Adipocyte (in vitro differentiated cells): ENCODE results near the gene CBLL2.
A peak's percentile ranks its signal among the peaks of the same experiment; 100 is the strongest.
"Not testable (repeated sequence)": the region's sequence is repeated elsewhere in the genome, so short reads cannot be mapped to it uniquely, and the experiment has no call there.

Experiments
- DNase-seq: peaks from one replicate; pipeline ENCODE4 v3.0.0-alpha.2; 2015; ENCODE audit warnings: low read depth
- H3K27me3 ChIP-seq: replicated peaks from 2 replicates; pipeline ENCODE4 v1.7.0; 2013; ENCODE audit warnings: mild to moderate bottlenecking, low read length, moderate library complexity; ENCODE audit not compliant: control insufficient read depth, insufficient read depth
- H3K36me3 ChIP-seq: 2 replicates; pipeline ENCODE4 v1.7.0; 2013; ENCODE audit warnings: low read length, mild to moderate bottlenecking, moderate library complexity; ENCODE audit not compliant: control insufficient read depth, insufficient read depth, severe bottlenecking
- H3K4me1 ChIP-seq: 2 replicates; pipeline ENCODE4 v1.7.0; 2013; ENCODE audit warnings: mild to moderate bottlenecking, low read length, moderate library complexity; ENCODE audit not compliant: control insufficient read depth, insufficient read depth
- H3K4me3 ChIP-seq: 2 replicates; pipeline ENCODE4 v1.7.0; 2013; ENCODE audit warnings: mild to moderate bottlenecking, low read length, moderate library complexity
- H3K9ac ChIP-seq: 2 replicates; pipeline ENCODE4 v1.7.0; 2013; ENCODE audit warnings: mild to moderate bottlenecking, low read length, moderate library complexity
- H3K9me3 ChIP-seq: 2 replicates; pipeline ENCODE4 v1.7.0; 2013; ENCODE audit warnings: mild to moderate bottlenecking, low read length, moderate library complexity; ENCODE audit not compliant: control insufficient read depth

CBLL2 gene

GRCh38 chrX:22289209-22289608, 16.5 kb downstream of the CBLL2 start:
- not testable (repeated sequence) for H3K9ac ChIP-seq, H3K9me3 ChIP-seq, H3K4me1 ChIP-seq, H3K36me3 ChIP-seq, DNase-seq, H3K4me3 ChIP-seq
- peaks cover 17% of the 10 kb centered on the region for H3K27me3 ChIP-seq

- H3K27me3 ChIP-seq, result peaks cover 16% of the 10 kb centered on the region
- peak; percentile 54 for DNase-seq
- no peak overlapping the region for H3K4me3 ChIP-seq
- peaks cover 17% of the 10 kb centered on the region for H3K4me1 ChIP-seq
- no peaks in the 10 kb centered on the region for H3K9me3 ChIP-seq
- no peak overlapping the region for H3K9ac ChIP-seq
- no peaks in the 10 kb centered on the region for H3K36me3 ChIP-seq
Observed at GRCh38 chrX:22296871-22297270, 24.2 kb downstream of the CBLL2 start.

GRCh38 chrX:22300130-22300529, 27.4 kb downstream of the CBLL2 start:
- DNase-seq, result peak; percentile 71
- H3K4me3 ChIP-seq, result peak overlapping the region; percentile 32
- H3K27me3 ChIP-seq, result peaks cover 6% of the 10 kb centered on the region
- no peaks in the 10 kb centered on the region for H3K9me3 ChIP-seq
- no peak overlapping the region for H3K9ac ChIP-seq
- H3K36me3 ChIP-seq, result no peaks in the 10 kb centered on the region
- peaks cover 17% of the 10 kb centered on the region for H3K4me1 ChIP-seq

GRCh38 chrX:22310779-22311178, 38.1 kb downstream of the CBLL2 start:
- no peak for DNase-seq
- Histone ChIP-seq H3K9ac (no peak overlapping the region), H3K27me3 (peaks cover 7% of the 10 kb centered on the region), H3K4me3 (no peak overlapping the region), H3K36me3 (no peaks in the 10 kb centered on the region), H3K9me3 (no peaks in the 10 kb centered on the region), H3K4me1 (no peaks in the 10 kb centered on the region)

GRCh38 chrX:22313766-22314165, 41.1 kb downstream of the CBLL2 start:
- no peak for DNase-seq
- no peak overlapping the region for H3K9ac ChIP-seq
- H3K4me3 ChIP-seq, result no peak overlapping the region
- no peaks in the 10 kb centered on the region for H3K9me3 ChIP-seq
- no peaks in the 10 kb centered on the region for H3K36me3 ChIP-seq
- no peaks in the 10 kb centered on the region for H3K4me1 ChIP-seq
- H3K27me3 ChIP-seq, result peaks cover 11% of the 10 kb centered on the region

GRCh38 chrX:22314211-22314610, 41.5 kb downstream of the CBLL2 start:
- no peaks in the 10 kb centered on the region for H3K9me3 ChIP-seq
- H3K36me3 ChIP-seq, result no peaks in the 10 kb centered on the region
- DNase-seq, result no peak
- H3K4me1 ChIP-seq, result no peaks in the 10 kb centered on the region
- H3K27me3 ChIP-seq, result peaks cover 13% of the 10 kb centered on the region
- H3K4me3 ChIP-seq, result no peak overlapping the region
- no peak overlapping the region for H3K9ac ChIP-seq

GRCh38 chrX:22314692-22315091, 42.0 kb downstream of the CBLL2 start:
- Histone ChIP-seq H3K9ac (no peak overlapping the region), H3K4me3 (no peak overlapping the region), H3K36me3 (no peaks in the 10 kb centered on the region), H3K9me3 (no peaks in the 10 kb centered on the region), H3K4me1 (no peaks in the 10 kb centered on the region), H3K27me3 (peaks cover 14% of the 10 kb centered on the region)
- no peak for DNase-seq

- H3K9ac ChIP-seq, result no peak overlapping the region
- DNase-seq, result no peak
- no peaks in the 10 kb centered on the region for H3K4me1 ChIP-seq
- H3K9me3 ChIP-seq, result no peaks in the 10 kb centered on the region
- H3K36me3 ChIP-seq, result no peaks in the 10 kb centered on the region
- H3K4me3 ChIP-seq, result no peak overlapping the region
- H3K27me3 ChIP-seq, result peaks cover 14% of the 10 kb centered on the region
Observed at GRCh38 chrX:22315151-22315550, 42.4 kb downstream of the CBLL2 start.

GRCh38 chrX:22320236-22320873, 47.6 kb downstream of the CBLL2 start:
- no peak for DNase-seq
- Histone ChIP-seq H3K27me3 (peaks cover 25% of the 10 kb centered on the region), H3K9ac (no peak overlapping the region), H3K36me3 (no peaks in the 10 kb centered on the region), H3K9me3 (no peaks in the 10 kb centered on the region), H3K4me3 (no peak overlapping the region), H3K4me1 (no peaks in the 10 kb centered on the region)

- no peaks in the 10 kb centered on the region for H3K9me3 ChIP-seq
- no peak overlapping the region for H3K4me3 ChIP-seq
- no peaks in the 10 kb centered on the region for H3K4me1 ChIP-seq
- no peaks in the 10 kb centered on the region for H3K36me3 ChIP-seq
- no peak overlapping the region for H3K9ac ChIP-seq
- peaks cover 16% of the 10 kb centered on the region for H3K27me3 ChIP-seq
- DNase-seq, result peak; percentile 56
Observed at GRCh38 chrX:22323541-22323940, 50.8 kb downstream of the CBLL2 start.
